HG03575 (cell line): Measurements from ENCODE around the gene ELMO2.

Experiments
- ATAC-seq: cut with Tn5 transposase; IDR thresholded peaks from one replicate; pipeline ENCODE4 v1.9.1; 2021; ENCODE audit not compliant: unreplicated experiment, insufficient number of reproducible peaks, low FRiP score; ENCODE audit errors: extremely low read depth

Gene ELMO2

GRCh38 chr20:46376196-46376785, 30.1 kb downstream of the ELMO2 start:
- ATAC-seq, result no peak

GRCh38 chr20:46375771-46376170, 30.6 kb downstream of the ELMO2 start:
- no peak for ATAC-seq

GRCh38 chr20:46374383-46374782, 32.0 kb downstream of the ELMO2 start:
- no peak for ATAC-seq

- no peak for ATAC-seq
Observed at GRCh38 chr20:46371656-46372055, 34.8 kb downstream of the ELMO2 start.

- ATAC-seq, result no peak
Observed at GRCh38 chr20:46368902-46369268, 37.5 kb downstream of the ELMO2 start.

GRCh38 chr20:46367967-46368901, 38.2 kb downstream of the ELMO2 start:
- ATAC-seq, result no peak

- ATAC-seq, result no peak
Observed at GRCh38 chr20:46367234-46367633, 39.2 kb downstream of the ELMO2 start.

GRCh38 chr20:46366826-46367225, 39.6 kb downstream of the ELMO2 start:
- ATAC-seq, result no peak

- ATAC-seq, result no peak
Observed at GRCh38 chr20:46365487-46366220, 40.8 kb downstream of the ELMO2 start.

GRCh38 chr20:46364670-46365486, 41.5 kb downstream of the ELMO2 start:
- ATAC-seq, result no peak

- ATAC-seq, result no peak
Observed at GRCh38 chr20:46363874-46364669, 42.3 kb downstream of the ELMO2 start.

GRCh38 chr20:46362921-46363867, 43.2 kb downstream of the ELMO2 start:
- no peak for ATAC-seq

GRCh38 chr20:46361811-46362210, 44.6 kb downstream of the ELMO2 start:
- no peak for ATAC-seq

GRCh38 chr20:46361381-46361780, 45.0 kb downstream of the ELMO2 start:
- no peak for ATAC-seq

GRCh38 chr20:46359233-46359751, 47.1 kb downstream of the ELMO2 start:
- ATAC-seq, result no peak

- ATAC-seq, result no peak
Observed at GRCh38 chr20:46358346-46359058, 47.9 kb downstream of the ELMO2 start.
